GM21423 (cell line): Measurements from ENCODE around the gene CEP89.
A peak's percentile ranks its signal among the peaks of the same experiment; 100 is the strongest.
"Not testable (repeated sequence)": the region's sequence is repeated elsewhere in the genome, so short reads cannot be mapped to it uniquely, and the experiment has no call there.

Source experiments
- ATAC-seq: cut with Tn5 transposase; IDR thresholded peaks from one replicate; pipeline ENCODE4 v1.9.1; 2021; ENCODE audit warnings: mild to moderate bottlenecking, moderate library complexity; ENCODE audit not compliant: unreplicated experiment

The CEP89 gene

GRCh38 chr19:32896516-32897214, 75.1 kb downstream of the CEP89 start:
- ATAC-seq = no peak

- peak; percentile 85 for ATAC-seq
These were observed 76.4 kb downstream of the CEP89 start for GRCh38 chr19:32895384-32895783.

- ATAC-seq = no peak
These were observed 80.1 kb downstream of the CEP89 start for GRCh38 chr19:32891609-32892008.

- no peak for ATAC-seq
These were observed 80.9 kb downstream of the CEP89 start for GRCh38 chr19:32890841-32891240.

- ATAC-seq = no peak
These were observed 81.4 kb downstream of the CEP89 start for GRCh38 chr19:32890326-32890725.

GRCh38 chr19:32889137-32889934, 82.4 kb downstream of the CEP89 start:
- no peak for ATAC-seq

- no peak for ATAC-seq
These were observed 84.1 kb downstream of the CEP89 start for GRCh38 chr19:32887572-32888215.

- ATAC-seq = no peak
These were observed 85.5 kb downstream of the CEP89 start for GRCh38 chr19:32886241-32886640.

GRCh38 chr19:32885255-32885654, 86.5 kb downstream of the CEP89 start:
- ATAC-seq = not testable (repeated sequence)

GRCh38 chr19:32881766-32882165, 90.0 kb downstream of the CEP89 start:
- no peak for ATAC-seq

- ATAC-seq = no peak
These were observed 91.1 kb downstream of the CEP89 start for GRCh38 chr19:32880622-32881021.

GRCh38 chr19:32879741-32880140, 92.0 kb downstream of the CEP89 start:
- ATAC-seq = no peak

GRCh38 chr19:32878988-32879387, 92.8 kb downstream of the CEP89 start:
- no peak for ATAC-seq

GRCh38 chr19:32877977-32878745, 93.6 kb downstream of the CEP89 start:
- ATAC-seq = no peak

GRCh38 chr19:32877323-32877912, 94.3 kb downstream of the CEP89 start:
- no peak for ATAC-seq

GRCh38 chr19:32876919-32877285, 94.9 kb downstream of the CEP89 start:
- ATAC-seq = no peak

- ATAC-seq = no peak
These were observed 95.4 kb downstream of the CEP89 start for GRCh38 chr19:32876236-32876918.

GRCh38 chr19:32875428-32875827, 96.3 kb downstream of the CEP89 start:
- no peak for ATAC-seq

- ATAC-seq = no peak
These were observed 97.2 kb downstream of the CEP89 start for GRCh38 chr19:32874605-32875004.
